GM21576 (cell line): ENCODE data around the gene SNTG2.
"Not testable (repeated sequence)": the region's sequence is repeated elsewhere in the genome, so short reads cannot be mapped to it uniquely, and the experiment has no call there.

Experiments used
- ATAC-seq: cut with Tn5 transposase; IDR thresholded peaks from one replicate; pipeline ENCODE4 v1.9.1; 2021; ENCODE audit warnings: mild to moderate bottlenecking, moderate library complexity; ENCODE audit not compliant: unreplicated experiment

The SNTG2 gene

DNA sequence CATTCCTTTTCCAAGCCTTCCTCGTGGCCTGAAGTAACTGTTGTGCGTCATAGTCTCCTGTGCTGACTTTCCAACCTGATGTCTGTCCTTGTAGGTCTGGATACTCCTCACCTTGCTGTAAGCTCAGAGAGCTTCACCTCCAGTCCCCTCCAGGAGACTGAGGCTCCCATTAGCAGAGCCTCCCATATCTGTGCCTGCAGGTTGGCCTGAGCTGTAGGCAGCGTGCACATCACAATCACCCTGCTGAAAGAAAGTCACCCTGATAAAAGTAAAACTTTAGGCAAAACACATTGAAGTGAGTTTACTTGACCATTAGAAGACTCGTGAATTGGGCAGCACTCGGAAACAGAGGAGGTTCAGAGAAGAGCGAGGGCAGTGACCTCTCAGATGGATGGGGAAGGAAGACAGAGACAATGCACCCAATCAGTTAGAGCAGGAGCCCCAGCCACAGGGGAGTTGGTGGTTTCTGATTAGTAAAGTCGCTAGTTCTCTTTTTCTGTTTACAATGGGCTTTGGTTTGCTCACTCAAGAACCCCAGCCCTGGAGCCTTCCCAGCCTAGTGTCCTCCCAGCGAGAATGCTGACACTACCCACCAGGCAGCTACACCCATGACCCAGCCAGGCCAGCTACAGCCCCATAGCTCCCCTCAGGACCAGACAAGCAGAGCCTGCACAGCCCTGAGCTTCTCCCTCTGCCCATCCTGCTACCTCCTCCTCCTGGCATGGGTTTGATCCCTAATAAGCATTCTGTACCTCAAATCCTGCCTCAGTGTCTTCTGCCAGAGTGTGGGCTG is 450.5 kb downstream of the SNTG2 start:
- no peak for ATAC-seq

GRCh38 chr2:1402064-1402463 is 451.4 kb downstream of the SNTG2 start:
- ATAC-seq: no peak

- ATAC-seq: no peak
Observed at GRCh38 chr2:1403565-1403964, 452.9 kb downstream of the SNTG2 start.

- ATAC-seq: no peak
Observed at GRCh38 chr2:1405124-1405523, 454.5 kb downstream of the SNTG2 start.

GRCh38 chr2:1405967-1406366 is 455.3 kb downstream of the SNTG2 start:
- ATAC-seq: no peak

DNA sequence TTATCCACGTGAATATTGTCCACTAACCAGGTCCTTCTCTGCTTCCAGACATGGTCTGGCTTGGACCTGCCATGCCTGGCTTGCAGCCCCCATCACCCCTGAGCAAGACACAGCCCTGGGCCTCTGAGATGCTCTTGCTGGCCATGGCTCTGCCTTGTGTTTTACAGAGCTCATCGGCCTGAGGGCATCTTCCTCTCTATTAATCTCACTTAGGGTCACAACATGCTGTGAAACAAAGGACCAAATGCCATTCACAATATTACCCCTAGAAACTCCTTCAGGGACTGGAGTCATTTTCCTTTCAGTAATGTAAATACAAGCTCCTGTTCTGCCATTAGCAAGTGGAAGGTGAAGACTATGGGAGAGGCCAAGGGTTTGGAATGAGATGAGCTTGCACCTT is 455.8 kb downstream of the SNTG2 start:
- no peak for ATAC-seq

DNA sequence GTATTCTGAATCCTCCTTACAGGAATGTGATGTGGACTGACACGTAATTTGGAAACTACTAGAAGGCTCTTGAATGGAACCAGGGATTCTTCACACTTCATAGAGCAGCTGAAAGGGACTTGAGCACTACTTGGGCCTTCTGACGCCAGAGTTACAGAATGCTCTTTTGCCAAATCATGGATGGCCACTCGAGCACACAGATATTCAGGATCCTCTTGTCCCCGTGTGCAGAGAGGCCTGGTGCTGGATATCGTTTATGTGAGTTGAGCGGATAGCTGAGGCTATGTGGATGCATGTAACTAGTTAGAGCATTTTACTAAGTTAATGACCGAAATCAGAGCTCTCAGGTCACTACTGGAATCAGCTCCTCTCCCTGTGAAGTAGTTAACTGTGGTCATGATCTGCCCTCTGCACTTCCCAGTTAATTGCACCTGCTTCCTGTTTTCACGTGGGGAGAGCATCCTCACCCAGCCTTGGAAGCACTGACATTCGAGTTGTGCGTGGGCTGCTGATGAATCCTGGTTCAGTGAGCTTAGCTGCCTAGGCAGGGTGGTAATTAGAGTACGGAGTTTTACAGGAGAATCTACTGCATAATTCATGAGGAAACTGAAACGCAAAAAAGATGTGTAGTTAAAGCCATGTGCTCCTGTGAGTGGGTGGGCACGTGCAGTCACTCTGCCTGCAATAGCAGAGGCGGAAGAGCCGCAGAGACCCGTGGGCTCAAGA is 457.5 kb downstream of the SNTG2 start:
- ATAC-seq: no peak

DNA sequence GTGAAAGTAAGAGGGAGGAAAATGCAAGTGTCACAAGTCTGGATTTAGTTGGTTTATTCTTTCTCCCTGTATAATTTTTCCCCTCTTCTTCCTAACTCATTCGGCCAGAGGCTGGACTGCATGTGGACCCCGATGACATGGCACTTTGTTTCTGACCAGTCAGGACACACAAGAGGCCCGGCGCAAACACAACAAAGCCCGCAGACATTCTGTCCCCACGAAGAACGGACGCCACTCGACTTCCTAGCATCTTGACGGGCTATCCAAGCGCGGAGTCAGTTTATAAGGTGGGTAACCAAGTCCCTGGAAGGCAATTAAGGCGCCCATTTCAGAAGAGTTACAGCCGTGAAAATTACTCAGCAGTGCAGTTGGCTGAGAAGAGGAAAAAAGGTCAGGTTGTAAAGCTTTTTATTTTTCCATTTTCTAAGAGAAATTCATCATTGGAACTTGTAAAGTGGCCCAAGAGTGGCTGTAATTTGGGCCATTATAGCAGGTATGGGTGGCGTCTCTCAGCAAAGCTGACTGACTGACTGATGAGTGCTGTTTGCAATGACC is 462.6 kb downstream of the SNTG2 start, which contains the start of gene TPO:
TSS of gene TPO (plus strand) at position 308 of the 555 bp plus-strand sequence. CDS start 946 bp downstream, outside the sequence.
- no peak for ATAC-seq

DNA sequence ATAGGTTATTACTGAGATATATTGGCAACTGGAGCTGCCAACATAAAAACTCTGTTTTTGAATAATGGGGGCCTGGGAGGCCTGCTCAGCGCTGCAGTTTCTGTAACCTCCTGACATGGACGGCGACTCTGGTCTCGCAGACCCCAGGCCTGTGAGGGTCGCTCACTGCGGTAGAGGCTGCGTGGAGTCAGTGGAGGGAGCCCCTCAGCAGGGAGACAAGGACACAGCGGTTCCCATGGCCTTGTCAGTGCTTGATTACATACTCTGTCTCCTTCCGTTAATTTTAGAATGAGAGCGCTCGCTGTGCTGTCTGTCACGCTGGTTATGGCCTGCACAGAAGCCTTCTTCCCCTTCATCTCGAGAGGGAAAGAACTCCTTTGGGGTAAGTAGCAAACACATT is 463.5 kb downstream of the SNTG2 start:
- no peak for ATAC-seq

- ATAC-seq: not testable (repeated sequence)
Observed at GRCh38 chr2:1414901-1415300, 464.3 kb downstream of the SNTG2 start.

DNA sequence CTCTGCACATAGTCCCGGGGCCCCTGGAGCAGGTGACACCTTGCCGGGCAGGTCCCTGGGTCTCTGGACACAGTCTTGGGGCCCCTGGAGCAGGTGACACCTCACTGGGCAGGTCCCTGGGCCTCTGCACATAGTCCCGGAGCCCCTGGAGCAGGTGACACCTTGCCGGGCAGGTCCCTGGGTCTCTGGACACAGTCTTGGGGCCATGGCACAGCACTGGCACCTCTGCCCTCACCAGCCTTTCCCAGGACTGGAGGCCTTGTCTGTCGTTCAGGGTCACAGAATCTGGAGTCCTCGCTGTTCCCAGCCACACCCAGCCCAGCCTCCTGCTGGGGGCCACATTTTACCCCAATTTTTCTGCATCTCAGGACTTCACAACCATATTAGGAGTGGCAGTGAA is 464.9 kb downstream of the SNTG2 start:
- ATAC-seq: no peak
